OCI-LY1 (cell line): Measurements from ENCODE around the gene GIPR.
A peak's percentile ranks its signal among the peaks of the same experiment; 100 is the strongest.

ENCODE experiments used
- H2AFZ ChIP-seq: fragments of 200-600 bp; sonication (generic), shearing (Covaris generic); 2 replicates; pipeline ENCODE4 v1.6.0; 2014; ENCODE audit warnings: antibody characterized with exemption, mild to moderate bottlenecking, low read length
- H3F3A ChIP-seq: fragments of 200-600 bp; sonication (generic), shearing (Covaris generic); 2 replicates; pipeline ENCODE4 v1.6.0; 2014; ENCODE audit warnings: mild to moderate bottlenecking, antibody characterized with exemption, low read length, moderate library complexity; ENCODE audit not compliant: insufficient read depth
- H3K27ac ChIP-seq: fragments of 200-600 bp; sonication (generic); 2 replicates; pipeline ENCODE4 v1.5.1; 2014; ENCODE audit warnings: low read length, mixed run types, mild to moderate bottlenecking, low read depth; ENCODE audit not compliant: poor library complexity, severe bottlenecking
- H3K27me3 ChIP-seq: fragments of 200-600 bp; sonication (generic); 2 replicates; pipeline ENCODE4 v1.6.0; 2014; ENCODE audit warnings: antibody characterized with exemption, mild to moderate bottlenecking, low read length, moderate library complexity; ENCODE audit not compliant: insufficient read depth
- H3K36me3 ChIP-seq: fragments of 200-600 bp; sonication (generic); 2 replicates; pipeline ENCODE4 v1.6.1; 2014; ENCODE audit warnings: mild to moderate bottlenecking, antibody characterized with exemption, low read length, moderate library complexity, mixed read lengths; ENCODE audit not compliant: insufficient read depth
- H3K4me1 ChIP-seq: fragments of 200-600 bp; sonication (generic); 2 replicates; pipeline ENCODE4 v1.5.1; 2014; ENCODE audit warnings: mild to moderate bottlenecking, low read length, moderate library complexity; ENCODE audit not compliant: insufficient read depth, severe bottlenecking
- H3K4me2 ChIP-seq: fragments of 200-600 bp; sonication (generic), shearing (Covaris generic); 2 replicates; pipeline ENCODE4 v1.6.1; 2014; ENCODE audit warnings: low read length
- H3K4me3 ChIP-seq: fragments of 200-600 bp; sonication (generic); 2 replicates; pipeline ENCODE4 v1.5.1; 2014; ENCODE audit warnings: low read length, low read depth, mild to moderate bottlenecking, mixed read lengths; ENCODE audit not compliant: poor library complexity, severe bottlenecking
- H3K79me2 ChIP-seq: fragments of 200-600 bp; shearing (Covaris generic); 2 replicates; pipeline ENCODE4 v1.6.1; 2016; ENCODE audit warnings: mixed run types, low read length, mixed read lengths; ENCODE audit not compliant: insufficient read depth
- H3K9ac ChIP-seq: fragments of 200-600 bp; sonication (generic), shearing (Covaris generic); 2 replicates; pipeline ENCODE4 v1.6.1; 2014; ENCODE audit warnings: mild to moderate bottlenecking, low read length, mixed read lengths
- H3K9me2 ChIP-seq: fragments of 200-600 bp; sonication (generic), shearing (Covaris generic); 2 replicates; pipeline ENCODE4 v1.6.1; 2014; ENCODE audit warnings: low read depth, mild to moderate bottlenecking, low read length, mixed read lengths
- H3K9me3 ChIP-seq: fragments of 200-600 bp; shearing (Covaris generic); 2 replicates; pipeline ENCODE4 v1.6.1; 2014; ENCODE audit warnings: low read length, mixed read lengths
- H4K20me1 ChIP-seq: fragments of 200-600 bp; sonication (generic), shearing (Covaris generic); 2 replicates; pipeline ENCODE4 v1.6.0; 2016; ENCODE audit warnings: mild to moderate bottlenecking, low read length; ENCODE audit not compliant: insufficient read depth
- EZH2 ChIP-seq: fragments of 200-600 bp; sonication (generic), shearing (Covaris generic); IDR thresholded peaks from 2 replicates; pipeline ENCODE4 v1.8.0; 2017; ENCODE audit warnings: borderline replicate concordance, mixed run types, mild to moderate bottlenecking, antibody characterized with exemption, low read length, moderate library complexity, mixed read lengths
- TF ChIP-seq, protein P1 (sequence below): fragments of 200-600 bp; sonication (generic), shearing (Covaris generic); IDR thresholded peaks from 2 replicates; pipeline ENCODE4 v1.5.1; 2017; ENCODE audit warnings: mild to moderate bottlenecking, antibody characterized with exemption, low read length, moderate library complexity, mixed read lengths

GIPR gene, protein sequence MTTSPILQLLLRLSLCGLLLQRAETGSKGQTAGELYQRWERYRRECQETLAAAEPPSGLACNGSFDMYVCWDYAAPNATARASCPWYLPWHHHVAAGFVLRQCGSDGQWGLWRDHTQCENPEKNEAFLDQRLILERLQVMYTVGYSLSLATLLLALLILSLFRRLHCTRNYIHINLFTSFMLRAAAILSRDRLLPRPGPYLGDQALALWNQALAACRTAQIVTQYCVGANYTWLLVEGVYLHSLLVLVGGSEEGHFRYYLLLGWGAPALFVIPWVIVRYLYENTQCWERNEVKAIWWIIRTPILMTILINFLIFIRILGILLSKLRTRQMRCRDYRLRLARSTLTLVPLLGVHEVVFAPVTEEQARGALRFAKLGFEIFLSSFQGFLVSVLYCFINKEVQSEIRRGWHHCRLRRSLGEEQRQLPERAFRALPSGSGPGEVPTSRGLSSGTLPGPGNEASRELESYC

DNA sequence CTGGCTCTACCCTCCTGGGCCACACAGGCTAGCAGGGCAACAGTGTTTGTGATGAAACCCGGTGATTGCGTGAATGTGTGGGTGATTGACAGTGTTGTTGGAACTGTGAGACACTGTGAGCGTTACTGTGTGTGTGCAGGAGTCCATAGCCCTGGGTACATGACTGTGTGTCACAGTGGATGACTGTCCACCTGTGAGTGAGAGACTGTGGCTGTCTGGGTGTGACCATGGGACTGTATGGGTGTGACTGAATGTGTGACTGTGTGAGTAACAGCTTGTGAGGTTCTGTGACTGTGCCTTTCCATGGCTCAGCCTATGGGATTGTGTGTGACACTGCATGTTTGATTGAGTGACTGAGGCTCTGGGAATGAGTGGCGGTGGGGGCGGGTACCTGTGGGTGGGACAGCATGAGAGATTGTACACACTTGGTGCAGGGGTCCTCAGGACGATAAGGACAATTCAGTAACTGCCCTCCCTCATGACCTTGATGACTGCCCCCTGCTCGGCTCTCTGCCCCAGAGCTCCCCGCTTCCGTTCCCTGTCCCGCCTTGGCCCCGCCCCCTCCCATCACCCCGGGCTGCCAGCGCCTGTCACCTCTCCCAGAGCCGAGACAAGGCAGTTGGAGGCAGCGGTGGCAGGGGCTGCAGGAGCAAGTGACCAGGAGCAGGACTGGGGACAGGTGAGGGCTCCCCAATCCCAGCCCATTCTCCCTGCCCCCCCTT, at the start of gene GIPR:
TSS of gene GIPR (plus strand) at position 602 of the 722 bp plus-strand sequence. CDS start 1,300 bp downstream, outside the sequence.
- Histone ChIP-seq H3K9me3 (no peaks in the 10 kb centered on the region), H2AFZ (no peak within 1 kb of the TSS; the same call in 1 of the 2 replicates), H3K4me1 (peaks cover 29% of the 10 kb centered on the region), H3K79me2 (no peaks in the 10 kb centered on the region), H4K20me1 (no peaks in the 10 kb centered on the region), H3K27me3 (no peaks in the 10 kb centered on the region), H3K36me3 (no peaks in the 10 kb centered on the region), H3K9me2 (no peaks in the 10 kb centered on the region), H3K27ac (peak within 1 kb of the TSS; percentile 61), H3K4me3 (peak within 1 kb of the TSS; percentile 72), H3K9ac (peak within 1 kb of the TSS; percentile 68), H3F3A (no peaks in the 10 kb centered on the region), H3K4me2 (peak within 1 kb of the TSS; percentile 90)
- TF ChIP-seq, protein P1, sequence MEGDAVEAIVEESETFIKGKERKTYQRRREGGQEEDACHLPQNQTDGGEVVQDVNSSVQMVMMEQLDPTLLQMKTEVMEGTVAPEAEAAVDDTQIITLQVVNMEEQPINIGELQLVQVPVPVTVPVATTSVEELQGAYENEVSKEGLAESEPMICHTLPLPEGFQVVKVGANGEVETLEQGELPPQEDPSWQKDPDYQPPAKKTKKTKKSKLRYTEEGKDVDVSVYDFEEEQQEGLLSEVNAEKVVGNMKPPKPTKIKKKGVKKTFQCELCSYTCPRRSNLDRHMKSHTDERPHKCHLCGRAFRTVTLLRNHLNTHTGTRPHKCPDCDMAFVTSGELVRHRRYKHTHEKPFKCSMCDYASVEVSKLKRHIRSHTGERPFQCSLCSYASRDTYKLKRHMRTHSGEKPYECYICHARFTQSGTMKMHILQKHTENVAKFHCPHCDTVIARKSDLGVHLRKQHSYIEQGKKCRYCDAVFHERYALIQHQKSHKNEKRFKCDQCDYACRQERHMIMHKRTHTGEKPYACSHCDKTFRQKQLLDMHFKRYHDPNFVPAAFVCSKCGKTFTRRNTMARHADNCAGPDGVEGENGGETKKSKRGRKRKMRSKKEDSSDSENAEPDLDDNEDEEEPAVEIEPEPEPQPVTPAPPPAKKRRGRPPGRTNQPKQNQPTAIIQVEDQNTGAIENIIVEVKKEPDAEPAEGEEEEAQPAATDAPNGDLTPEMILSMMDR, result no peak
- no peak for TF ChIP-seq EZH2

DNA sequence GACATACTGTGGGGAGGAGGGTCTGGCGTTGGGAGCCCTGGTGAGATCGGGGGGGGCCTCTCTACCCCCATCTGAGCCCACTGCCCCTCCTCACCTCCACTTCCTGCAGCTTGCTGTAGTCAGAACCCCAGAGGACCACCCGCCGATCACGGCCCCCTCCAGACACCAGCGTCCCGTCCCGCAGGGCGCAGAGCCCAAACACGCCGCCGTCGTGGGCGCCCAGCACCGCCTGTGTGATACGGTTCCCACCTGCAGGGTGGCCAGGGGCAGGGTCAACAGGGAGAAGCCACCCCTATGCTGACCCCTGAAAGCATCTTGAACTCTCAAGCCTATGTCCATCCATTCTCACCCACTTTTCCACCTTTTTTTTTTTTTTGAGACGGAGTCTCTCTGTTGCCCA, 46.6 kb upstream of the GIPR start:
- H4K20me1 ChIP-seq, result no peaks in the 10 kb centered on the region
- H3K4me1 ChIP-seq, result no peaks in the 10 kb centered on the region
- H3K9me2 ChIP-seq, result no peaks in the 10 kb centered on the region
- H3F3A ChIP-seq, result no peaks in the 10 kb centered on the region
- H3K79me2 ChIP-seq, result no peaks in the 10 kb centered on the region
- peaks cover 54% of the 10 kb centered on the region for H3K36me3 ChIP-seq
- H3K4me2 ChIP-seq, result no peak overlapping the region
- H3K27ac ChIP-seq, result no peak overlapping the region
- no peak overlapping the region for H2AFZ ChIP-seq
- H3K9me3 ChIP-seq, result no peaks in the 10 kb centered on the region
- H3K27me3 ChIP-seq, result no peaks in the 10 kb centered on the region
- no peak overlapping the region for H3K9ac ChIP-seq
- H3K4me3 ChIP-seq, result no peak overlapping the region
- TF ChIP-seq, protein P1, result no peak
- no peak for TF ChIP-seq EZH2

DNA sequence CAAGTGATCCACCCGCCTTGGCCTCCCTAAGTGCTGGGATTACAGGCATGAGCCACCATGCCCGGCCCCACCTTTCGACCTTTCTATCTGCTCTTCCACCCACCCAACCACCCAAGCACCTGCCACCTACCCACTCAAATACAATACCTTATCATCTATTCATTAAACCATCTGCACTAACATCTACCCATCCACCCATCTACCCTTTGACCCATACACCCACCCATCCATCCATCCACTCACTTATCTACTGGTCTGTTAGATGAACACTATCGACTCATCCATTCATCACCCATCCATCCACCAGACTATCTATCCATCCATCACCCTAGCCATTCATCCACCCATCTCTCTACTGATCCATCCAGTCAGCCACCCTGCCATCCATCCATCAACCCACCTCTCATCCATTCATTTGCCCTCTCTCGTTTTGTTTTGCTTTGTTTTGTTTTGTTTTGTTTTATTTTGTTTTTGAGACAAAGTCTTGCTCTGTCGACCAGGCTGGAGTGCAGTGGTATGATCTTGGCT, 46.0 kb upstream of the GIPR start:
- Histone ChIP-seq H3K27me3 (no peaks in the 10 kb centered on the region), H3K4me1 (no peaks in the 10 kb centered on the region), H3K9me2 (no peaks in the 10 kb centered on the region), H3K4me2 (no peak overlapping the region), H3F3A (no peaks in the 10 kb centered on the region), H3K4me3 (no peak overlapping the region), H3K9me3 (no peaks in the 10 kb centered on the region), H3K79me2 (no peaks in the 10 kb centered on the region), H2AFZ (no peak overlapping the region), H3K36me3 (peaks cover 54% of the 10 kb centered on the region), H3K27ac (no peak overlapping the region), H4K20me1 (no peaks in the 10 kb centered on the region), H3K9ac (no peak overlapping the region)
- TF ChIP-seq, protein P1, result no peak
- TF ChIP-seq EZH2, result no peak
